Activated CD4-positive, alpha-beta T cell treated with anti-CD3 and anti-CD28 coated beads, Interleukin-2, amount 50 U/mL, for 48 hours (primary cell): ENCODE results near the gene CERS5.

Experiments
- DNase-seq, 2 experiments: peaks; one replicate each; pipeline ENCODE4 v3.0.0-alpha.2; 2020

CERS5 gene, protein sequence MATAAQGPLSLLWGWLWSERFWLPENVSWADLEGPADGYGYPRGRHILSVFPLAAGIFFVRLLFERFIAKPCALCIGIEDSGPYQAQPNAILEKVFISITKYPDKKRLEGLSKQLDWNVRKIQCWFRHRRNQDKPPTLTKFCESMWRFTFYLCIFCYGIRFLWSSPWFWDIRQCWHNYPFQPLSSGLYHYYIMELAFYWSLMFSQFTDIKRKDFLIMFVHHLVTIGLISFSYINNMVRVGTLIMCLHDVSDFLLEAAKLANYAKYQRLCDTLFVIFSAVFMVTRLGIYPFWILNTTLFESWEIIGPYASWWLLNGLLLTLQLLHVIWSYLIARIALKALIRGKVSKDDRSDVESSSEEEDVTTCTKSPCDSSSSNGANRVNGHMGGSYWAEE

DNA sequence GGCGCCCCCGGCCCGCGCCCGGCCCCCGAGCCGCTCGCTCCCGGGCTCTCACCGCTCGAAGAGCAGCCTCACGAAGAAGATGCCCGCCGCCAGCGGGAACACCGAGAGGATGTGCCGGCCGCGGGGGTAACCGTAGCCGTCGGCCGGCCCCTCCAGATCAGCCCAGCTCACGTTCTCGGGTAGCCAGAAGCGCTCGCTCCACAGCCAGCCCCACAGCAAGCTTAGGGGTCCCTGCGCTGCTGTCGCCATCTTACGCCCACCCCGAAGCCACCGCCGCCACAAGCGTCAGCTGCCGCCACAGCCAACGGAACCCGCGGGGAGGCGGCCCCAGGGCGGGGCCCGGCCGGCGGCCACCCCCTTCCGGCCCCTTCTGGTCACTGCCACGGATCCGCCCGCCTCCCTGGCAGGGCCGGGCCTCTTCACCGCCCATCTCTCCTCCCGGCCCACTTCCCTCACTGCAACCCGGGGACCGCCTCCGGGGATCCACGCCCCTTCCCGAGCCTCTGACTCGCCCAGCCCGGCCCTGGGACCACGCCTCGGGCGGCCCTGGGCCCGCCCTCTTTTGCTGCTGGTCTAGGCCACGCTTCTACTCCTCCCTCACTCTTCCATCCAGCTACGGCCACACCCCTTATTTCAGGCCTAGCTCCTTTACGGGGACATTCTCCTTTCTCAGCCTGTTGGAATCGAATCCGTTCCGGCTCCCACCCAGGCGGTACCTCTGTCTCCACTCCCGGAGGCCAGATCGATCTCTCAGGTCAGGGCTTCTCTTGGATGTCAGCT, at the start of gene CERS5:
Gene CERS5 (minus strand): TSS at position 321 of the 780 bp plus-strand sequence. CDS start 72 bp downstream, at position 249.
- peak; percentile 98 to 99 for DNase-seq

DNA sequence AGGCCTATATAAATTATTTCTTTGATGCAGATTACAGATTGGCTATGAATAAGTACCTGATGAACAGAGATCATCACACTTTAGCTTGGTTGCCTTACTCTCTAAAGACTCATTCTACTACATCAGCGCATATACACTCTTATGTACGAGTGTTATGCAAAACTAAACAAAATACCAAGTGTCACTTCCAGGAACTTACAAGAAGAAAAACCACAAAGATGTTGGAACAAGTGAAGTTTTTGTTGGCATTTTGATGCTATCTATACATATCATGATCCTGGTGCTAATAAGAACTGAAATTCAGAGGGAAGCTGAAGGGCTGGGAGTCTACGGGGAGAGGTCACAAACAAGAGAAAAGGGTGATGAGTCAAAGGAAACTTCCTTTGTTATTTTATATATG, 47.9 kb upstream of the CERS5 start:
- DNase-seq, result no peak

DNA sequence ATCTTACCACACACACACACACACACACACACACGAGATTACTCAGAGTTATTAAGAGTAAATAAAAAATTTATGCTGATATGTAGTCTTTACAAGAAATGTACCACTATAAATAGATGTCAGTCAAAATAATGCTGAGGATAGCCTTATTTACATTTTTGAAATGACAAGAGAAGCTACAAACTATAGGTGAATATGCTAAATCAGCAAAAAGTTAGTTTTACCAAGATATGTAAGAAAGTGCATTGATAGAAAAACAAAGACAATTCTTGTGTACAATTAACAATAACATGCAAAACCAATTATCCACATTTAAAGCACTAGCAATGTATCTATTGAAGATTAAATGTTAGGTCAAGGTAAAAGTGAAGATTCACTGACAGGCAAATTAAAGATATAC, 46.8 kb upstream of the CERS5 start:
- no peak for DNase-seq

DNA sequence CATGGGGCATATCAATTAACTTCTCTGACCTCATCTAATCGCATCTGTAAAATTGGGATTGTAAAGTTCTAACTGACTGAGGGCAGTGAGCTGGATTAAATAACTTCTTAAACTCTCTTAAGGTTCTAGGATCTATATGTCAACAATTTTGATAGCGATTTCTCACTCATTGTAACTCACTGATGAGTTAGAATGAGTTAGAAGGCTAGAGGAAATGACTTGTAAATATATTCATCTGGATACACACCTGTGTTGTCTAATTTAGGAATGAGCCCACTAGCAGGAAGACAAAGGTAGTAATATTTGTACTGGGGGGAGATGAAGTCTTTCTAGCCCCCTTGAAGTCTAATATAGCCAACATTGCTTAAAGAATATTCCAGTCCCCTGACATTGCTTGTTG, 46.3 kb upstream of the CERS5 start:
- DNase-seq, result no peak

DNA sequence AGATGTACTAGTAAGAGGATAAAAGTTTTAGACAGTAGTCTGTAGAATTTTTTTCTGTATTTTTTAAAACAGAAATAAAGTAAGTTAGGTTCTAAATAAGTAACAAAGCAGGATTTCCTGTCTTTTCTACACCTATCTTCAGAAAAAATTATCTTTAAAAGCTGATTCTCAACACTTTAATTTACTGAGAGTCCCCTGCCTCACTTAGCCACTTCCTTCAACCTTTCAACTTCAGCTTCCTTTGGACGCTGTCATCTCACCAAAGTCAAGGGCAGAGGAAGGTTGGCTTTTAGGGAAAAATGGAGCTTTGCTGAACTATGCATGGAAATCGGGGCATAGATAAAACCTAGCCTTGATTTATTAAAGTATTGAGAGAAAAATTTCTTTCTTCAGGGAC, 44.9 kb upstream of the CERS5 start:
- no peak for DNase-seq

DNA sequence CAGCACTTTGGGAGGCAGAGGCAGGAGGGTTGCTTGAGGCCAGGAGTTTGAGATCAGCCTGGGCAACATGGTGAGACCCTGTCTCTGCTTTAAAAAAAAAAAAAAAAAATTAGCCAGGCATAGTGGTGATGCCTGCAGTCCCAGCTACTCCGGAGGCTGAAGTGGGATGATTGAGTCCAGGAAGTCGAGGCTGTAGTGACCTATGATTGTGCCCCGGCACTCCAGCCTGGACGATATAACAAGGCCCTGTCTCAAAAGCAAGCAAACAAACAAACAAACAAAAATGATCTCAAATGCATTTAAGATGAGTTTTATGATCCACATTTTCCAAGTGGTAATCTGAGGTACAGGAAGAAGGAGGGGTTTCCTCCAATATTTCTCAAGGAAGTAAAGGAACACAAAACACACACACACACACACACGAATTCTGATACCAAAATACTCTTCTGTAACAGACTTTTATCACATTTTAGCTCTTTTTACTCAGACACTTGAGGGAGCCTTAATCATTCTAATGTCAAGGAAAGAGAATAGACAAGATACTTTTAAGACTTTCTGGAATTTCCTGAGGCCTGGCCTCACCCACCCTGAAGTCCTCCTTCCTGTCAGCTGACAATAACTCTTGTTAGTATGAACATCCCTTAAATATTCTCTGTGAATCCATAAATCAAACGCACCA, 44.4 kb upstream of the CERS5 start:
- no peak for DNase-seq

DNA sequence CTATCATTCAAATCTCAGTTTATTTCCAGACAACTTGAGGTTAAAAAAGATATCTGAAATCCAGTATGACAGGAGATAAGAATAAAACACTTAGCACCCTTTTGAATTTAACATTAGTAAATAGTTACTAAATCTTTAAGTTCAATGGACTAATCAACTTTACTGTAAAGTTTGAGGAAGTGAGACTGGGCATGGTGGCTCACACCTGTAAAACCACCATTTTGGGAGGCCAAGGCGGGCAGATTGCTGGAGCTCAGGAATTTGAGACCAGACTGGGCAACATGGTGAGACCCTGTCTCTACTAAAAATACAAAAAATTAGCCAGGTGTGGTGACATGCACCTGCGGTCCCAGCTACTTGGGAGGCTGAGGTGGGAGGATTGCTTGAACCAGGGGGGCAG, 40.3 kb upstream of the CERS5 start:
- no peak for DNase-seq

DNA sequence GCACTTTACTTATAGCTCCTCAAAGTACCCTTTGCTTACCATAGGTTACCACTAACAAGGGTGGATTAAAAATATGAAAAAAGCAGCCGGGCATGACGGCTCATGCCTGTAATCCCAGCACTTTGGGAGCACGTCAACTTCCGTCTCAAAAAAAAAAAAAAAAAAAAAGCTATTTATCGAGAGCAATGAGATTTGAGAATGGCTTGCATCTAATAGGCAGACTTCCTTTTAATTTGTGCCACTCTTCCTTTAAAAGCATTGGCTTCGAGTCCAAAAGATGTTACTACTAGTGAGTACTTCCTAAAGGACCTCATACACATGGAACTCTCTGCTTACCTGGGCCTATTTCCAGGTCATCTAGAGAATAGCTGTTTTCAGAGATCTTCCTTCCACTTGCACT, 38.5 kb upstream of the CERS5 start:
- no peak for DNase-seq

DNA sequence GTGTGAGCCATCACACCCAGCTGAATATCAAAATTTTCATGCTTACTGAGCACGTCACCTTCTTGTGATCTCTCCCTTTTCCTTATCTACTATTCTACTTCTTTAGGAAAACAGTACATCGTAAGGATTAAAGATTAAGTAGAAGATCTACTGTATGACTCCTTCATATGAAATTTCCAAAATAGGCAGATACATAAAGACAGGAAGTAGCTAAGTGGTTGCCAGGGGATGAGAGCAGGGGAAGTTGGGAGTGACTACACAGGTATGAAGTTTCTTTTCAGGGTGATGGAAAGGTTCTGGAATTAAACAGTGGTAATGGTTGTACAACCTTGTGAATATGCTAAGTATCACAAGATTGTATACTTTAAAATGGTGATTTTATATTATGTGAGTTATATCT, 36.5 kb upstream of the CERS5 start:
- DNase-seq, result no peak

DNA sequence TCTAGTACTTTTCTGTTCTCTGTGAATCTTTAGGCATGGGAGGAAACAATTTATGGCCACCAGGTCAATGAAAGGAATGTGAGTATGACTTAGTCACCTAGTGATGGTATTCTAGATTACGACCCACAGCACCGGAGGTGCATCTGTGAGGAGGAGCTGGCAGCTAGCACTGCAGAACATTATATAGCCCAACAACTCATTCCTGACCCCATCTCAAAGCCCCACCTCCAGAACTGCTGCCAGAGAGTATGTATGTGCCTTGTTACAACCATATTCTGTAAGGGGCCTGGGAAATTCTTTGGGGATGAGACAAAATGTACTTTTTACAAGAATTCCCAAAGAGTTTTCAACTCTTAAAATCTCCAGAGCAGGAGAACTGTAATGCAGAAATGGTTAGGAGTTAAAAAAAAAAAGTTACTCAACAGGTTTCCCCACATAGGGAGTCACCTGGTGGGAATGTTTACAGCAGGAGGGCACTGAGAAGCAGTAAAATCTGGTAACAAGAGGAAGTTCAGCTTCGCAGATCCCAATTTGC, 34.9 kb upstream of the CERS5 start:
- no peak for DNase-seq

DNA sequence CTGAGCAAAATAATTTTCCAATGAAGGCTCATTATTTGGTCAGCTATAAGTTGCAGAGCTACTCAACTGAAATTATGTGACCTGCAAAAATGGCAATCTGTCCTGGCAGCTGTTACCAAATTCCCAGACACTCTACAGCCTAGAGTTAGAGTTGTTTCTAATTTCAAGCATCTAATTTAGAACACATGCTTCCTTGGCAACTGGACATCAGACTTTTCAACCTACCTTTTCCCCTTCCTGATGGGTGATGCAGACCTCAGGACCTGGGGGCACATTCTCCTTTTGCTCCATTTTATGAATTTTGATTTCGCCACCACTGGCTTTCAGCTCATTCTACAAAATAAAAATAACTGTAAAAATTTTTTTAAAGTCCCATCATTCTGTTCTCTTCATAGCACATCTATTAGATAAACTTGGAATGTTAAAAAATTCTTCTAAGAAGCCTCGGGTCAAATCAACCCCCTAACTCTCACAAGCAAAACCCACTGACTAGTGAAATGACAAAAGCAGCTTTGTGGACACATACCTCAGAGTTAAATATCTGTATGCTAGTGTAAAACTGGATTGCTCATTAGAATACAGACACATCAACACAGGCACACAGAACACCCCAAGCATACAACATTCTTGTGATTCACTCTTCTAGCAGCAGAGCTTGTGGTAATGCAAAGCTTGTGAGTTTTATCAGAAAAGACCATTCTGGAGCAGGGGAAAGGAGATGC, 33.5 kb upstream of the CERS5 start:
- no peak for DNase-seq

DNA sequence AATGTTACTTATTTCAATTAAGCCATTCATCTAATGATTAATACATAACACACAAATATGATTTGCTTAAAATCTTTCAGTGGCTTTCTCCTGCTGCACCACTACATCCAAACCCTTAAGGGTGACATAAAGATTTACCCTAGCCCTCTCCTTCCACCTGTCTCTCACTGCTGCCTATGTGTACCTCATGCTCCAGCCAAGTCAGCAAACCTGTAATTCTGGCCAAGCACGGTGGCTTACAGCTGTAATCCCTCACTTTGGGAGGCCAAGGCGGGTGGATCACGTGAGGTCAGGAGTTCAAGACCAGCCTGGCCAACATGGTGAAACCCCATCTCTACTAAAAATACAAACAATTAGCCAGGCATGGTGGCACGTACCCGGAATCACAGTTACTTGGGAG, 31.7 kb upstream of the CERS5 start:
- DNase-seq, result no peak

DNA sequence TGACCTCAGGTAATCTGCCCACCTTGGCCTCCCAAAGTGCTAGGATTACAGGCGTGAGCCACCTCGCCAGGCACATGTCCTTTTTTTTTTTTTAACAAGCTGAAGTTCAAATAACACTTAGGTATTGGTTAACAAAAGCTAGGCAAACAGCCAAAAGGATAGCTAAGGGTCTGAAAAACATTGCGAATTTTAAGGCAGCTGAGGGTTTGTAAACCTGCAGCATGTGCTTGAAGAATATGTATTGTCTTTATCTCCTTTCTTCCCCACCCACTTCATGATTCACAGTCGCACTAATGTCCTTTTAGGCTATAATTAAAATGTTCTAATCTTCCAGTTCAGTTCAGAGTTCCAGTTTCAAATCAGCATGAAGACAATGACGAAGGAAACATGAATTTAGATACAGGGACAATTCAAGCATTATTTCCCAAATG, 30.1 kb upstream of the CERS5 start:
- DNase-seq, result no peak

DNA sequence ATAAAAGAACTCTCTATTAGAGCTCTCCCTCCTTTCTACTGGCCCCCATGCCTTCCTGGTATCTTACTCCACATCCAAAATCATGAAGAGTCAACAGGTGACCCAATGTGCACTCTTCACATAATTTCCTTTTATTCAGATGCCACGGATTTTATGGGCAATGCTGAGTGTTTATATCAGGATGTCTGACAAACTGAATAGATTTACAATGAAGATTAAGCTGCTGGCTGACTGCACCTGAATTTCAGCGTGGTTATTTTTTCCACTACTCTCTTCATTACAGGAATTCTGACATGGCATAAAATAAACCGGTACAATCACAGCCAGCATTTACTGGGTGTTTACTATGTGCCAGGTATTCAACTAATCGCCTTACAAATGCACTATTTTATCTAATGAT, 29.4 kb upstream of the CERS5 start:
- DNase-seq, result no peak

DNA sequence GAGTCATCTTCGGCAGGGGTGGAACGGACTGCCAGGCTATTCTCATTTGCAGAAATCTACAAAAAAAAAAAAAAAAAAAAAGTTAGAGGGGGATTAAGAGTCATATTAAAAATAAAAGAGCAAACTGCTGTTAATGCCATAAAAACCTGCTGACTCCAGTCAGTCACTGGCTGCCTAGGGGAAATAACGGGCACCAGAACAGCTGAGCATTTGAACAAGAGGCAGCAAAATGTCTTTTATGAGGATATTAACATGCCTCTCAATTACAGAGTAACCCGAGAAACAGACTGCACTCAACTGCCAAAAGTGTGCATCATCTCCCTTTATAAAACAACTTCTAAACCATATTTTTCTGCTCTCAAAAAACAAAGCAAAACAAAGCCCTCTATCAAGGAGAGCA, 28.7 kb upstream of the CERS5 start:
- DNase-seq, result no peak

DNA sequence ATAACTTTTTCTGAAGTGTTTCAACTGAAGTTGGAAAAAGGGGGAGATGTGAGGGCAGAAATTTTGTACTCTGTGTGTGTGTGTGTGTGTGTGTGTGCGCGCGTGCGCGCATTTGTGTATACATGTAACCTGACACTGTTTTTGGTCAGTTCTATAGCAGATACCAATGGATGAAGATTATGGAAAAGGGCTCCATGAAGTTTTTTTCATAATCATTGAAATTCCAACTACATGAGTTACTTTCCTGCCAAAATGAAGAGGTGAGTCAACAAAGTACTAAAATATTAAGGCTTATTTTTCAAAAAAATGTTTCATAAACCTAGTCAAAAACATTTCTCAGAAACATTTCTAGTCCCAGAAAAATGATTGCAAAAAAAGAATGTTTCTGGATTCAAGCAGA, 25.7 kb upstream of the CERS5 start:
- no peak for DNase-seq

DNA sequence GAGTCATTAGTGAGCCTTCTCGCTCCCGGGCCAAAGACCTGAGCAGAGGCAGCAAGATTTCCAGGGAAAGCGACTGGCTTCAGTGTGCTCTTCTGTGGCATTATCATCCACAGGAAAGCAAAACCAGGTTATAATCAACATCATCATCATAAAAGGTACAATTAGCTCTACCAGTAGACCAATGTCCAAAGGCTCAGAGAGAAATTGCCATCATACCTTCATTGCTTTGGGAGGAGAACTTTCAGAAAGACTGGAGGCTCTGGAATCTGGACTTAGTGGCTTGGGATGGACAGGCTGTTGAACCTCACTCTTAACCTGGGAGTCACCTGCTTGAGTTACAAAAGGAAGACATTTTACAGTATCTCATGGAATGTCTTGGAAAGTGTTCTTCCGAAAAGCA, 25.1 kb upstream of the CERS5 start:
- no peak for DNase-seq

DNA sequence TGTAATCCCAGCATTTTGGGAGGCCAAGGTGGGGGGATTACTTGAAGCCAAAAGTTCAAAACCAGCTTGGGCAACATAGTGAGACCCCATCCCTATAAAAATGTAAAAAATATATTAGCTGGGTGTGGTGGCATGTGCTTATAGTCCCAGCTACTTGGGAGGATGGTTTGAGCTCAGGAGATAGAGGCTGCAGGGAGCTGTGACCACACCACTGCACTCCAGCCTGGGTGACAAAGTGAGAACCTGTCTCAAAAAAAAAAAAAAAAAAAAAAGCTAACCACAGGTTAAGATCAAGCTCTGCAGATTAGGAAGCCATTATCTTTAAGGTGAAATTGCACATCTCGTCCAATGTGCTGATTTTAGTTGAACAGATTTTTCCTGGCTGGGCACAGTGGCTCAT, 23.7 kb upstream of the CERS5 start:
- DNase-seq, result no peak

DNA sequence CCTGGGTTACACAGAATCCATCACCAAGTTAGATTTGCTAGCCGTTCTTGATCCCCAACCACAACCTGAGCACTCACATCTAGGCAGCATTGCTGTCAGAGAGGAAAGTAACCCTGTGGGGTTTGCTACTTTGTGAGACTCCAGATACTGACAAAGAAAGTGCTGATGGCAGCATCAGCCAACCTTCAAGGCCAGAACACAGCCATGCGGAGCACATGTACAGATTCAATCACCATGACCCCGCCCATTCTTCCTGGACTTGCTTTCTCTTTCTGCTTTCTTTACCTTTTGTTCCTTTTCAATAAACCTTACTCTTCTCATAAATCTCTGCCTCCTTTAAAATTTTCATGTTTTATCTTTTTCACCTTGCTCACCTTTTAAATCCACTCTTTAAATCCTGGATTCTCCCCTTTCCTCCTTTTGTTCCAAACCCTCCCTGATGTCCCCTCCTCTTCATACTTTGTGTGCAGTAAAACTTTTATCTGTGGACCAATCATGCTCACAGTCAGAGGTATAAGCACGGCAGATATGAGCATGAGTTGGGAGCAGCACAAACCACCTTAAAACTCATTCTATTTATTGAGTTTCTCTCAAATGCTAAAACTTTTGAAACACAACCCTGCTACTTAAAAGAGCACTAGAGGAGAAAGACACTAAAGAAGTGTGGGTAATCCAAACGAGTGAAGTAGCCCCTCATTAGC, 21.9 kb upstream of the CERS5 start:
- peak; percentile 38 to 57 for DNase-seq

DNA sequence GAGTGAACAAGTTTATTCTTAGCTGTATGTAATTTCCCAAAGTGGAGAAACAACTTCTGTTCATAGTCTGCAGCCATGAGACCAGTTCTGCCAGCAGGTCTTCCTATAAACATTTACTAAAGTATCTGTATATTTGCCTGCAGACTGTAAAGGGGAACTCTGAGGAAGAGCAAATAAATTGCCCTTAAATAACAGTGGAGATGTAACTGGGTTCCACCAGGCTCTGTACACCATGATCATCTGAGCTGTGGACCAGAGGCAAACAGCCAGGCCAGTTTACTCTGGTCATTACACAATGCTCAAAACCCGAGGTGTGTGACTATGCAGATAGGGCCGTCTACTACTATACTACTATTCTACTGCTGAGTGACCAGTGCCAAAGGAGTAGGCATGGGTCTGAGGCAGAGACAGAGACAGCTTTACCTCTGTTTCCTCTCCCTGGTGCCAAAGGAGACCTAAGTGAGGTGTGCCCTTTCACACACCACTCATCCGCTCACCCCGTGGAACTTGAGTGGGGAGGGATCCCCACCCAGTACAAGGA, 21.1 kb upstream of the CERS5 start:
- no peak for DNase-seq

DNA sequence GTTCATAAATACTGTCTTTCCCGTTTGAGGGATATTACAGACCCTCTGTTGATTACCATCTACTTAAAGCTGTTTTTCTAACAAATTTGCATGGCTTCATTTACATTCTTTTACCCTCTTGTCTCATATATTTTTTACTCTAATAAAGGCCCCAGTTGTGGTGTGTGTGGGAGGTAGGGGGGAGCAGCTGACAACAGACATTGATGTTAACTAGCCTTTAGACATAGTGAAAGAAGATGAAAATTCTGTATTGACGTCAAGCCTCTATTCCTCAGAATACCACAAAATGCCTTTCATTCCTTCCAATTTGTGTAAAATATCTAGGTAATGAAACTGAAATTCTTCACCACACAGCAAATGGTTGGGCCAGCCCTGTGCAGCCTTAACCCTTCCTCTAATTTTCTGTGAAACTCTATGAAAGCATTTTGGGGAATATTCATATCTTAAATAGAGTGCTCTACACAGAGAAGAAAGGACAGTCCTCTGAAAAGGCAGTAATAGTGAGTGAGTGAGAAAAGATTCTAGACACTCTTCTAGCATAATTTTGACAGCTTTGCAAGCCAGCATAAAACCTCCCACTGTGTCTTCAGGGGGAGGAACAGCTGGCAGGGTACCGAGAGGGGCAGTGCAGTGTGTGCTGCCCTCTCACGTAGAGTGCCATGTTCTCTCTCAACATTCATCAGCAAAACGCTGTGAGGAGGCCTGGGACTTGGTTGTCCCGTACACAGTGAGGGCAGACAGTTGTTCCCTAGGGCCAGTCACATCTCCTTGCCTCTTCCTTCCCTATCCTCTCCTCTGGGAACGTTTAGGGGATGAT, 20.1 kb upstream of the CERS5 start:
- peak; percentile 58 to 72 for DNase-seq
